GM19324 (cell line): ENCODE data around the gene CIT.

Experiments
- ATAC-seq: cut with Tn5 transposase; IDR thresholded peaks from one replicate; pipeline ENCODE4 v1.9.1; 2021; ENCODE audit warnings: mild to moderate bottlenecking, moderate library complexity; ENCODE audit not compliant: unreplicated experiment, low FRiP score

Gene CIT

GRCh38 chr12:119749666-119750065, 127.5 kb downstream of the CIT start:
- no peak for ATAC-seq

- no peak for ATAC-seq
Measured at GRCh38 chr12:119748497-119748896, 128.6 kb downstream of the CIT start.

- ATAC-seq = no peak
Measured at GRCh38 chr12:119746169-119746568, 131.0 kb downstream of the CIT start.

GRCh38 chr12:119744900-119745606, 132.1 kb downstream of the CIT start:
- no peak for ATAC-seq

- ATAC-seq = no peak
Measured at GRCh38 chr12:119742700-119743099, 134.4 kb downstream of the CIT start.

- ATAC-seq = no peak
Measured at GRCh38 chr12:119740830-119741229, 136.3 kb downstream of the CIT start.

- ATAC-seq = no peak
Measured at GRCh38 chr12:119735079-119735478, 142.0 kb downstream of the CIT start.

GRCh38 chr12:119730381-119730780, 146.7 kb downstream of the CIT start:
- no peak for ATAC-seq

- no peak for ATAC-seq
Measured at GRCh38 chr12:119729871-119730270, 147.2 kb downstream of the CIT start.

- ATAC-seq = no peak
Measured at GRCh38 chr12:119728444-119728745, 148.7 kb downstream of the CIT start.

- ATAC-seq = no peak
Measured at GRCh38 chr12:119727600-119728443, 149.3 kb downstream of the CIT start.

- no peak for ATAC-seq
Measured at GRCh38 chr12:119725523-119725922, 151.6 kb downstream of the CIT start.

- ATAC-seq = no peak
Measured at GRCh38 chr12:119721306-119721705, 155.8 kb downstream of the CIT start.

GRCh38 chr12:119720349-119720748, 156.8 kb downstream of the CIT start:
- no peak for ATAC-seq

- ATAC-seq = no peak
Measured at GRCh38 chr12:119718141-119718540, 159.0 kb downstream of the CIT start.

- no peak for ATAC-seq
Measured at GRCh38 chr12:119715268-119715620, 161.9 kb downstream of the CIT start.

- no peak for ATAC-seq
Measured at GRCh38 chr12:119714614-119715267, 162.4 kb downstream of the CIT start.

GRCh38 chr12:119713551-119714031, 163.5 kb downstream of the CIT start:
- ATAC-seq = no peak

- no peak for ATAC-seq
Measured at GRCh38 chr12:119712721-119713120, 164.4 kb downstream of the CIT start.

- no peak for ATAC-seq
Measured at GRCh38 chr12:119711693-119712092, 165.4 kb downstream of the CIT start.

GRCh38 chr12:119710965-119711551, 166.1 kb downstream of the CIT start:
- no peak for ATAC-seq
